SH-SY5Y (cell line): Measurements from ENCODE around the gene CDK12.

Experiments used
- GATA2 ChIP-seq: IDR thresholded peaks from 2 replicates; pipeline ENCODE4 v1.6.1; 2011; ENCODE audit warnings: mild to moderate bottlenecking, low read depth, low read length
- GATA3 ChIP-seq: IDR thresholded peaks from 2 replicates; pipeline ENCODE4 v1.6.1; 2011; ENCODE audit warnings: low read depth, mild to moderate bottlenecking, low read length, moderate library complexity

- TF ChIP-seq GATA3: no peak
- TF ChIP-seq GATA2: no peak
Measured at GRCh38 chr17:39543664-39544063, 82.4 kb downstream of the CDK12 start.
